ENCODE measurements around the gene ARID5B.
A peak's percentile ranks its signal among the peaks of the same experiment; 100 is the strongest.

ARID5B gene

DNA sequence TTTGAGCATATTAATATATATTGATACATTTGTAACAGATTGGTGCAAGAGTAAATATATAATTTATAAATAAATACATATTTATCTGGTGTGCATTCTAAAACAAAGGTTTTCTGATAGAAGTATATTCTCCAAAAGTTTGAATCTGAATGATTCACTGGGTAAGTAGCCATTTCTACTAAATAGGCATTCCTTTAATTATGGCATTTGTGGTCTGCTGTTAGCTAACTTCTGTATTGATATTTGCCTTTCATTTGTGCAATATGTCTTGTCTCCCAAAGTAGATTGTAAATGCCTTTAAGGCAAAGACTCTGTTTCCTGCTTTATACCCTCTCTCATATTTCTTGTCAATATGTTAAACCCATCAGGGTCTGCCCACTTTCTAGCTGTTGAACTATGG lies 11.1 kb upstream of the ARID5B start:
- no peak for DNase-seq

DNA sequence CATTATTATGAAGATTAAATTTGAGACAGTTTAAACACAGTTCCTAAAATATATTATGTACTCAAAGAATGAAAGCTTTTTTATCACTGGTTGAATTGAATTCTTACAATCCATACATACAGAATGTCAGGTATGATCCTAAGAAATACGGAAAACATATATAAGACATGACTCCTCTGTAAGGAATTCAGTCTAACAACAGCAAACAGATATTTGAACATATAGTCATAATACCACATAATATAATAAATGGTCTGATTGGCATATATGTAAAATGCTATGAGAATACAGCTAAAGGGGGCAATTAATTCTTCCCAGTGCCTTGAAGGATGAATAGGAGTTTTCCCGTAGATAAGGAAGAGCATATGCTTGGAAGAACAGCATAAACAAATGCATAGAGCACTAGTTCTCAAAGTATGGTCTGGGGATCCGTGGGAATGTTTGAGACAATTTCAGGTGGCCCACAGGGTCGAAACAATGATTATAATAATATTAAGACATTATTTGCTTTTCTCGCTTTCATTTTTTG lies 10.6 kb upstream of the ARID5B start:
- no peak for DNase-seq

DNA sequence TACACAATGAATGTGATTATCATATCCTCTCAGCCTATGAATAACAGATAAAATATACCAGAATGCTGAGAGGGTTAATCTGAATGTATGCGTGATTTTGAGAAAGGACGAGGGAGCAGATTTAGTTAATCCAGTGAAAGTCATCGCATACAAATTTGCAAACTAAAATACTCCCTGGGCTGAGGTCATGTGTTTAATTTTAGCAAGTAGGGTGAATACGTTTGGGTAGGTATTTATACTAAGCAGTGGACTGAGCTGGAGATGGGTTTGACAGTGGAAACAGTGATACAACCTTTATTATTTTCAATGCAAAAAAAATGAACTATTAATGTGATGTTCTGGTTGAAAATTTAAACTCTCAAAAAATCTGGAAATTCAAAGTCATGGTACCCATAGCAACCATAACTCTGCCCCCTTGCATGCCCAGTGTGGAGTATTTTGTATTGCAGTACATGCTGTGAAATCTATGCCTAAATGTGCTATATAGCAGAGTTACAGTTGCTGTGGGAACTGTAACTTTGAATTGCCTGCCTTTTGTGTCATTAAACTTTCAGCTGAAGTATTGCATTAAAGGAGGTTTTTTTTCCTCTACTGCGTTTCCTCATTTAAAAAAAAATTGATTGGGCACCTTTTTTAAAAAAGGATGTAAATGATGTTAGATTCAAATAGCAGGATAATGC lies 9.5 kb upstream of the ARID5B start:
- DNase-seq = no peak

DNA sequence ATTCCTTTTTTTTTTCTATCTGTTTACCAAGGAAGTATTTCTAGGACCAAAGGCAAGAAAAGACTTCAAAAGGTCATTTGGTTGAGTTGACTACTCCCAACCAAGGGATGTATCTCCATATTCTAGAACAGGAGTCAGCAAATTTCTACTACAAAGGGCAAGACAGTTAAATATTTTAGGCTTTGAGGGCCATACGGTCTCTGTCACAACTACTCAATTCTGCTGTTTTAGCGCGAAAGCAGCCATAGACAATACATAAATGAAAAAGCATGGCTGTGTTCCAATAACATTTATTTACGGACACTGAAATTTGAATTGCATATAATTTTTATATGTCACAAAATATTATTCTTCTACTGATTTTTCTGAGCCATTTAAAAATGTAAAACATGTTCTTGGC lies 8.5 kb upstream of the ARID5B start:
- DNase-seq = no peak

DNA sequence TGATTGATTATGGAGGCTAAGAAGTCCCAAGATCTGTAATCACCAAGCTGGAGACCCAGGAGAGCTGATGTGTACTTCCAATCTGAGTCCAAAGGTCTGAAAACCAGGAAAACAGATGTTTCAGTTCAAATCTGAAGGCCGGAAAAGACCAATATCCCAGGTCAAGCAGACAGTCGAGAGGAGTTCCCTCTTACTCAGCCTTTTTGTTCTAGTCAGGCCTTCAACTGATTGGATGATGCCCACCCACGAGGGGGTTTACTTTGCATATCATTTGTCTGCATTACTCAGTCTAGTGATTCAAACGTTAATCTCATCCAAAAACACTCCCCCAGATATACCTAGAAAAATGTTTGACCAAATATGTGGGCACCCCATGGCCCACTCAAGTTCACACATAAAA lies 7.4 kb upstream of the ARID5B start:
- peak; percentile 60 for DNase-seq

DNA sequence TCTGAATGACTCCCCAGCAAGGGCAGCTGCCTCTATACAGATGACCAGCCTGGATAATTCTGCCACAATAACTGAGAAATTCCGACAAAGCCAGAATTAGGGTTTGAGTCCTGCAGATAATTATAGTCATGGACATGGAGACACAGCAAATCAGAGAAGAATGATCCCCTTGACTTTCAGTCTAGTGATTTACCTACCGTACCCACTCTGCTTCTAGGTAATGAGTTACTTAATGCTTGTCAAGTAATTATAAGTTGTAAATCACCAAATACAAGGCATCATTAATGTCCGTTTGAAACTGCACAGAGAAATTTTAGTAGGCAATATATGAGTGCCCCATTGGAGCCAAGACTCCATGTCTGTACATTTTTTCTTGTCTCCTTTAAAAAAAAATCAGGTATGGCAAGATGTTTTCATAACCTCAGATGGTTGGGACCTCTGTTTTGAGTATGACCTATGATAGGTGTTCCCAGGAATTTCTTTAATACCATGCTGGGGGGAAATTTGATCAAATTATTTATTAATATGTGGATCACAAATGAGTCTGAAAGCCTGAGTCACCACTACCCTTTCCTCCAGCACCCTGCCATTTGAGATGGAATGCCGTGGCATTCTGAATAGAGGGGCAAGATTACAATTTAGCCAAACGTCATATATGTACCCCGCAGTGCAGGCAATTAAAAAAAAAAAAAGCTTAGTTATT lies 5.5 kb upstream of the ARID5B start:
- no peak for DNase-seq

DNA sequence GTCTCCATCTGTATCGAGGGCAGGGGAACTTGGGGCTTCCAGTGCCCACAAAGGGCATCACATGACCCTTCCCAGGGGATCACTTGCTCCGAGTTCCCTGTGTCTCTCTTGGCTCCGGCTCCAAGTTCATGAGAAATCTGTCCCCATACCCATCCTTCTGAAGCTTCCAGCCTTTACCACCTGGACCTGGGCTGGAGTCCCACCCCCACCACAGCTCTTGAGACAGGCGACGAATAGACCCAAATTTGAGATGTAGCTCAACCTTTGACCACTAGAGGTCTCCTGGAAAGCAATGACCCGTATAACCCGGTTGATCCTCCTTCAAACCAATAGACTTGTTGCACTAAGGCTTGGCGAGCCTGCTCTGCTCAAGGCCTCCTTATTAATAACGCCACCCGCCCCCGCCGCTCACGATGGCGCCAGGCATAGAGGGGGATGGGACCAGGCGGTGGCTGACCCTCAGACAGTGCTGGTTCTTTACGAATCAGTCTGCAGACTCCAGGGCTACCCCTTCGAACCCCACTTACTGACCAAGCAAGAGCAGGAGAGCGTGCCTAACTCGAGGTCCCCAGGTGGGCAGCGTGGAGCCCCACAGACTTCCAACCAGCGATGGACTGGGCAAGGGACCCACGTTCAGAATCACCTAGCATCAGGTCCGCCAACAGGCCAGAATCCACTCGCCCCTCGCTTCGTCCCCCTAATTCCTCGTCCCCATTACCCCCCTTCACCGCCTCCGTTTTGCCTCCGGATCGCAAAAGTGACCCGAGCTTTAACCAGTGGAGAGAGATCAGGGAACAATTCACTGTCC lies 4.4 kb upstream of the ARID5B start:
- peak; percentile 71 for DNase-seq

DNA sequence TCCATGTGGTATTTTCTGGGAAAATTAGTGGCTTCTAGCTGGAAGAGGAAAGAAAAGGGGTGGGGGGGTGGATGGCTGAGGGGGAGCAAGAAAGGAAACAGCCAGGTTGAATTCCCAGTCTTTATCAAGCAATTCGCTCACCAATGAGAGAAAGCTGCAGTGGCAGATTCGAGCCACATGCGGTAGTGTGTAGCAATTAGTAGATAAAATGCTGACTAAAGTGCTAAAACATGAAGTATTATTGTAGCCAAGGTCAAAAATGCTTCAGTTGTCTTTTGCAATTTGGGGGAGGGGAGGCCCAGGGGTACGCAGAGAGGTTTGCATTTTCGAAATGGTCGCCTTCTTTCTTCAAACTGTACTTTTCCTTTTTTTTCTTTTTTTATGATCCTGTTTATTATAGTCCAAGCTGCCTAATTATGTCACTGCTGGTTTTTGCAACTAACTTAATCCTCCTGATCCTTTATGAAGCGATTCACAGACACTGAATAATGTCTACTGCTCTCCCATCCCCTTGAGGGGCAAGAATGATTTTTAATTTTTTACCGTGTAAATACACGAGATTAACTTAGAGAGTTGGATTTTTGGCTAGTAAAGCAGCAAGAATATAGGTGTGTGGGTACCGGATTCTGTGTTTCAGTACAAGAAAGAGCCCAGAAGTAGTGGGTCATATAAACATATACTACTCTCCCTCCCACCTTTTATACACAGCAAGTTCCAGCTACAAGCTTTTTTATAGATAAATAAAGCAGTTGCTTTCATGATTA lies 3.6 kb upstream of the ARID5B start:
- no peak for DNase-seq

DNA sequence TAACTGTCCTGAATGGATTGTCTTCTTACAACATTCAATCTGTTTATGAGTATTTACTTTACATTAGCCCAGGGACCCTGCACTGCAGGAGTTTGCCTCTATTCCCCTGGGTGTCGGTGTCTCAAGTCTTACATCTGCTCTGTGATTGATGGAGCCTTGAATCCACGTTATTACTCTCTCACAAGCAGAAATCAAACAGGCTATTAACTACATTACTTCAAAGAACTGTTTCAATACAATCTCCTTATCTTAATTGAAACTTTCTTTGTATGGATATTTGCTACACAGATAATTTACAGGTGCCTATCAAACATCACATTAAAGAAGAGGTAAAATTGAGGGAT lies 3.1 kb upstream of the ARID5B start:
- no peak for DNase-seq

DNA sequence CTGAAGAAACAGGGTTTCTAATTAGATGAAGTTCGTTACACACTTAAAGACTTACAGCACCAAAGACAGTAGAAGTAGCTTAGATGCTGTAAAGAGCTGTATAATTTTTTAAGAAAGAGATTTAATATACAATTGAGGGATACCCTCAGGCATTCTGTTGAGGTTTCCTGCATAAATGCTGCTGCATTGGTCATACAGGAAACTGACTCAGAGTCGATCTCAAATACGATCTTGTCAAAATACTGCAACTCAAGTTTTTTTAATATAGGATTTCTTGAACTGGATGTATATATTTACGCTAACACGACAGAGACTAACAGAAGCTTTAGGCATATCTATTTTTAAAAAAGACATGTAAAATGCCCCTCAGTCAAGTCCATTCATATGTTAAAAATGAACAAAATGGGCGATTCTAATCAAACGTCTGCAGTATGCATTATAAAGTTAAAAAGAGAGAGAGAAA lies 2.4 kb upstream of the ARID5B start:
- no peak for DNase-seq

DNA sequence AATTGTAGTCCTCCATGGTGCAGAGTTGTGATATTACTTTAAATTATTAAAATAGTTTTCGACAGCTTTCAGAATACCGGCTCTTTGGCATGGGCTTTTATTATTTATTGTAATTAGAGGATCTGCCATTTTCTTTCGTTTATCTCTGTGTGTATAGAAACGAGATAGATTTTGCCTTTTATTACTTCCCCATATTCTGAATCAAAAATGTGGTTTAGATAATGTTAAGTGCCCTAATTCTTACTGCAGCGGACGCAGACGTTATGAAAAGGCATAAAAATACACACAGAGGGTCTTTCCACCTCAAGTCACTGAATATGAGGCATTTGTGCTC lies 1.9 kb upstream of the ARID5B start:
- DNase-seq = no peak

DNA sequence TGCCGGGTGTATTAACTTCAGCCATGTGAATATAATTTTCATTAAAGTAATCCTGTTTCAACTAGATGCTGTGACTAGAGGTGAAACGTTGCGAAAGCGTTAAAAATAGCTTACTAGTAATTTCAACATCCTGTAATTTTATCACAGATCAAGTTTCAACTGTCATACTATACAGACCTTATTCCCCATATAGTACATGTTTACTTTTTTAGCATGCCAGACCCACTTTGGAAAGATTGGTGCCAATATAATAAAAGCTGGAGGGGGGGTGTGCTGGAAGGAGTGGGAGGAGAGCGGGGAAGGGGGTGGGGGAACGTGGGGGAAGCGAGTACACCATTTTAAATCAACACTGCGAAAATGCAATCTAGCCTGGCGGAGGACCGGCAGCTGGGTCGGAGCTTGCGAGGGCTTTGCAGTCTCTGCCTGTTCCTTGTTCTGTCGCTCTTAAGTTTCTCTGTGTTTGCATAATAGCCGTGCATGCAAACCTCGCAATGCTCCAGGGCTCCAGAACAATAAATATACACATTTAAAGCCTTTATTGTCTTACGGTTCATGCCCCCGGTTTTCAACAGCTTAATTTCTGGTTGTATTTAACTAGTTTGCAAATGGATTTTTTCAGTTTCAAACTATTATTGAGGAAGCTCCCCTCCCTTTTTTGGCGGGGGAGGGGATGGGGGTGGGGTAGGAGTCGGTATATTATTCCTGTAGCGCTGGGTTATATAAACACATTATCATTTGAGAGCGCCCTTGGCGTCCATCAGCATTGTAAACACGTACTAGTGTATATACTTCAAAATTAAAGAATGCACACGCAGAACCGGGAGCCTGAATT lies 1.3 kb upstream of the ARID5B start:
- DNase-seq = peak; percentile 59

DNA sequence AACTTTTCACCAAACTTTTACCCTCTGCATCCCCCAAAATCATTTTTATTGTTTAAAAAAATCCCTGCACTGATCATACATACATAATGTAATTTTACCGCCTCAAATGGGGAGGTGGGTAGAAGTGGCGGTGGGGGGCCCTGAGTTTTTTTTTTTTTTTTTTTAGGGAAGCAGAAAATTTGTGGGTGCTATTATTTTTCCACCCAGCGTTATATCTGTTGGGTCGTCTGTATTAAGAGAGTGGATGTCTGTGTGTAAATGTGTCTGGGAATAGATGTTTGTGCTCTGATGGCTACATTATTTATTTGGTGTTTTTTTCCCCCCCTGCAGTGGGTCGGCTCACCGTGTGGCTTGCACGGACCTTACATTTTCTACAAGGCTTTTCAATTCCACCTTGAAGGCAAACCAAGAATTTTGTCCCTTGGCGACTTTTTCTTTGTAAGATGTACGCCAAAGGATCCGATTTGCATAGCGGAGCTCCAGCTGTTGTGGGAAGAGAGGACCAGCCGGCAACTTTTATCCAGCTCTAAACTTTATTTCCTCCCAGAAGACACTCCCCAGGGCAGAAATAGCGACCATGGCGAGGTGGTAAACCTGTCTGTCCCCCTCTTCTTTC lies 438 bp downstream of the ARID5B start:
- DNase-seq = no peak

DNA sequence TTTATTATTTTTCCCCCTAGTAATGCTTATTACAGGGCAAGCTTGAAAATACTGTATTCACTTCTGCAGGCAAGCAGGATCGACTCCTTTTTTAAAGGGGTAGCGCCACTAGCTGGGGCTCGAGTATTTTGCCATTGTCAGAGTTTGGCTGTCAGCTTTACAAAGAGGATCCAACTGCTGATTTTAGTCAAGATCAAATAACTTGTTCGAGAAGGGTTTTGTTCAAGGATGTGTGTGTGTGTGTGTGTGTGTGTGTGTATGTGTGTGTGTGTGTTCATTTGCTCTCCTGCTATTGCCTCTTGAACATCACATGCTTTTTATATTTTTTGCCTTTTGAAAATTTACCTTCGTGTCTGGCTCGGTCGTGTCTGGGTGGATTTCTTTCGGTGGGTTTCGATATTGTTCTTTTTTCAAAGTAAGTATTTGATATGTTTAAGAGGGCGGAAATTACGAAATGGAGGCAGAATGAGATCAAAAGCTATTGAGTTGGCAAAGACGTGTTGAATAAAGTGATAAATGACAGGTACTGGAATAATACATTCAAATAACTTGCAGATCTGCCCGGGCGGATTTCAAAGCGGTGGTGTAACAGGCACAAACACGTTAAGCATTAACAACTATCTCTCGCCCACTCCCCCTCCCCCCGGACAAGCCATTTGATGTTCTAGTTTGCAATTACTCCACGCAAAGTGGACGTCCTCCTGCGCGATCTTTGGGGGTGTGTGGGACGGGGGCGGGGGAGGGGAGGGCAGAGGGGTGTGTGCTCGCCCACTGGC lies 1.1 kb downstream of the ARID5B start:
- DNase-seq = peak; percentile 76

DNA sequence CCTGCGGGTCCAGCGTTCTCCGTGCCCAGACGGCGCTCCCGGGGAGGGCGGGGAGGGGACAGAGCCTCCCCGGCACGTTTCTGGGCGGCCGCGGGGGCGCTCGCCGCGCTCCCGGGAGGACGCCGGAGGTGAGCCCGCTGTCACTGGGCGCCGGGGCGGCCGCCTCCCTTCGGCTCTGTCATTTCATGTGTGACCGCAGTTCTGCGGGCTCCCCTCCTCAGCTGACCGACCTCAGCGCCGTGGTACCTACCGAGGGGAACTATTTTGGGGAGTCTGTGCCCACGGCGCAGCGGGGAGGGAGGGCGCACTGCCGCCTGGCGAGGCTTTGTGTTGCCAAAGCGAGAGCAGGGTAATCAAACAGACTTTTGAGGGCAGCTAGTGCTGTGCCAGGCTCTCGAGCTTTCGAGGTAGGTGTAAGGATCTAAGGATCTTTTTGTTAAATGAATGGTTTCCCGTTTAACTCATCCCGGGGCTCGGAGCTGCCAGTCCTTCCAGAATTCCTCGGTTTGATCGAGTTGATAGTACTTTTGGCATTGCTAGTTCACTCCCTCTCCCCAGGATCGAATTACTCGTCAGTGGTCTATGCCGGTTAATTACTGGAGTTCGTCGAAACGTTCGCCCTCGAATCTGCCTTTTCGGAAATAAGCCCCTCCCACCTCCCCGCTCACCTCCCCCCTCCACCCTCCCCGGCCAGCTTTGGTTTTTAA lies 1.9 kb downstream of the ARID5B start:
- peak; percentile 72 for DNase-seq

DNA sequence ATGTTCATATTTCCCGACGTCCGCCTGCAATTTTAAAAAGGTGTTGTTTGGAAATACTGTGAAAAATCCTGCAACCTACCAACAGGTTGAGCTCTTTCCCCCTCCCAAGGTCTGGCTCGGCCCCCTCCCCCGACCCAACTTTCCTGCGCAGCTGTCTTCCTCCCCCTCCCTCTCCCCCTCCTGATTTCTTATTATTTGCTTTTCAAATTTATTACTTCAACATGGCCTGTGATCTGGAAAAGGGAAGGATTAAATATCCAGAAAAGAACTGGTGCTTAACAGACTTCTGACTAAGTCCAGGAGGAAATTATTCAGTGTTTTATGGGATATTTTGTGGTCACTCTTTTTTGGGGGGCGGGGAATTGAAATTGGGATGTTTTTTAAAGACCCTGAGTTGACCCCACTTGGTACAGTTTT lies 2.4 kb downstream of the ARID5B start:
- DNase-seq = no peak

DNA sequence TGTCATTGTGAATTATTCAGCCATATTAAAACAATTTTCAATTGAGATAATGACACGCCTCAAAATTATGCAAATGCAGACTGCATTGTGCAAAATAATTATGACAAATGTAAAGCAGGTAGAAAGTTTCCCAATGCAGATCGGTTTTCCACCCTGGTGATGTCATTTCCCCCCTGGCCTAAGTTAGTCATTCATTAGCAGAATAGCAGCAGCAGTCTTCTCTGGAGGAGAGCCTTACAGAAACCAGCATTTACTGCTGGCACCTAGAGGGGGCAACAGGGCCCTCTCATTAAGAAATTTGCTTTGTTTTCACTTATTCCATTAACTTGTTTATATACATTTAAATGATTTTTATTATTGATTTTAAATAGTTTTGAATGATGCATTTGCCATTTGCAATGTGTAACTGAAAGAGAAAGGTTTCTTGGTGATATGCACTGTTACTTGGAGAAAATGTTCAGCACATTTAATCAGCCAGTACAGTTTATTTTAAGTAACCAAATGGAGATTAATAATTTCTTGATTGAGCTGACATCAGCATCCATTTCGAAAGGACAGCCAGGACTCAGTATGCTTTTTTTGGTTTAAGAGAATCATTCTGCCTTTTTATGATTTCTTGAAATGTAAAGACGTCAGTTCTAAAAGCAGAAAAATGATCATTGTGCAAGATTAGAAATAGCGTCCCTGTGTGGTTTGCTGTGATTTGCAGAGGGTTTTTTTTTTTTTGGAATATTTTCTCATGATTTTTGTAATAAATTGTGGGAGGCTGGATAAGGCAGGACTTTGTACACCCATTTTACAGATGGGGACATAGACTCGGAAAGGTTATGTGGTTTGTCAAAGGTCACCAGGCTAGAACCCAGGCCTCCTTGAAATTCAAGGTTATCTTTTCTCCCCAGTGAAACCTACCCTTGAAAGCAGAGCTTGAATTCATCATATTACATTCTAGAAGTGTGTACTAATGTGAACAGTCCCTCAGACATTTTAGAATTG lies 3.5 kb downstream of the ARID5B start:
- peak; percentile 73 for DNase-seq

DNA sequence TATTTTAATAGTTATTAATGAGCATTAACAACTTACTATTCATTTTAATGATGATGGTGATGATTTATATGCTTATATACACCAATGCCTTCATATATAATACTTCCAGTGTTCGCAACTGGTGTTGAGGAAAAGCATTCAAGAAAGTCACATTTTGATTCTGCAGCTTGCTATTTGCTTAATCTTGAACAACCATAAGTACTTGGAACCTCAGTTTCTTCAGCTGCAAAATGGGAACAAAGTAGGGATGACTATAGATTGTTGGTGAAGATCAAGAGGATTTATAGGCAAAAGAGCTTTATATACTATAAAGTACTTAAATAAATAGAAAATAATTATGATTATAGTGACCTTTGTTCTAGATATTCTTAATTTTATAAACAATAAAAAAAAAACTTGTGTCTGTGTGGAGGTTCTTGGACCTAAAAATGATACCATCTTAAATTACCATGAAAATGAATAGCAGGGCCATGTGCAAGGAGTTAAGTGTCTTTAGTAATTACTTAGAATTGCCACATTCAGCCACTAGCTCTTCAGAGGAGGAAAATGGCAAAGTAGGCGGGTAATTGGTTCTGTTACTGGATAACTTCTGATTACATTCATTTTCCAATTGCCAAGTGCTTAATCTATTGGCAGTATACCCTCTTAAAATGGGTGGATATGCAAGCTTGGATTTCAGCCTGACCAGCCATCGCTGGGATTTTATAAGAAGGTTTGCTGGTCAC lies 4.5 kb downstream of the ARID5B start:
- DNase-seq = no peak
